ENCODE data around the gene ZNG1B.
"Not testable (repeated sequence)": the region's sequence is repeated elsewhere in the genome, so short reads cannot be mapped to it uniquely, and the experiment has no call there.

DNA sequence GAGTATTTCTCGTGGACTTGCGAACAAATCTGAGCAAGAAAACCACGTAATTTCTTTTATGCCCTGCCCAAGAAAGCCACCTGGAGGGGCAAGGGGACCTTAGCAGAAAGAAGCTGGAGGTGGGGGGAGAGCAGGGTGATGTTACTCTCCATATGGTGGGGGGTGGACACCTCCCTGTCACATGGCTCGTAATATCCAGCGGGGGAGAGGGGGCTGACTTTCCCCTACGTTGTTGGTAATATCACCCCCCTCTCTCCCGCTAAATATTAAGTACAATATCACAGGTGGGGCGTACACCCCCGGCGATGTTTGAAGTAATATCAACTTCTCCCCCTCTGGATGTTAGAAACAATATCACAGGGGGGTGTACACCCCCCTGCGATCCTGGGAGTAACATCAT is 70.7 kb downstream of the ZNG1B start:
- TF ChIP-seq, protein P1, sequence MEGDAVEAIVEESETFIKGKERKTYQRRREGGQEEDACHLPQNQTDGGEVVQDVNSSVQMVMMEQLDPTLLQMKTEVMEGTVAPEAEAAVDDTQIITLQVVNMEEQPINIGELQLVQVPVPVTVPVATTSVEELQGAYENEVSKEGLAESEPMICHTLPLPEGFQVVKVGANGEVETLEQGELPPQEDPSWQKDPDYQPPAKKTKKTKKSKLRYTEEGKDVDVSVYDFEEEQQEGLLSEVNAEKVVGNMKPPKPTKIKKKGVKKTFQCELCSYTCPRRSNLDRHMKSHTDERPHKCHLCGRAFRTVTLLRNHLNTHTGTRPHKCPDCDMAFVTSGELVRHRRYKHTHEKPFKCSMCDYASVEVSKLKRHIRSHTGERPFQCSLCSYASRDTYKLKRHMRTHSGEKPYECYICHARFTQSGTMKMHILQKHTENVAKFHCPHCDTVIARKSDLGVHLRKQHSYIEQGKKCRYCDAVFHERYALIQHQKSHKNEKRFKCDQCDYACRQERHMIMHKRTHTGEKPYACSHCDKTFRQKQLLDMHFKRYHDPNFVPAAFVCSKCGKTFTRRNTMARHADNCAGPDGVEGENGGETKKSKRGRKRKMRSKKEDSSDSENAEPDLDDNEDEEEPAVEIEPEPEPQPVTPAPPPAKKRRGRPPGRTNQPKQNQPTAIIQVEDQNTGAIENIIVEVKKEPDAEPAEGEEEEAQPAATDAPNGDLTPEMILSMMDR (IDR thresholded peaks at IDR 0.05; ENCODE audit: insufficient read depth, low read depth, low read length): not testable (repeated sequence)
- TF ChIP-seq EZH2 (IDR thresholded peaks at IDR 0.05; ENCODE audit: insufficient read depth, low read length): not testable (repeated sequence)
